Fibroblast of lung (primary cell): ENCODE results near the gene METTL1. TPM values are rescaled to one million over a fixed set of nuclear protein-coding genes. Genes with fewer than 3 reads are reported as not detected.
A peak's percentile ranks its signal among the peaks of the same experiment; 100 is the strongest.

ENCODE experiments used
- DNase-seq, 2 donors: peaks; one replicate each; pipeline versions ENCODE4 v3.0.0 to v3.0.0-alpha.2; 2010; ENCODE audit warnings: low read depth in 2 of 2
- H2AFZ ChIP-seq: 2 replicates; pipeline ENCODE4 v1.5.1; 2012; ENCODE audit warnings: low read length, control low read depth, inconsistent platforms
- H3K27ac ChIP-seq: 2 replicates; pipeline ENCODE4 v1.5.1; 2011; ENCODE audit warnings: low read length, control low read depth; ENCODE audit not compliant: insufficient read depth
- H3K27me3 ChIP-seq: 2 replicates; pipeline ENCODE4 v1.5.1; 2011; ENCODE audit warnings: mild to moderate bottlenecking, low read length; ENCODE audit not compliant: control insufficient read depth, insufficient read depth
- H3K36me3 ChIP-seq: 2 replicates; pipeline ENCODE4 v1.5.1; 2011; ENCODE audit warnings: low read length; ENCODE audit not compliant: control insufficient read depth, insufficient read depth
- H3K4me1 ChIP-seq: 2 replicates; pipeline ENCODE4 v1.5.1; 2011; ENCODE audit warnings: low read length; ENCODE audit not compliant: control insufficient read depth, insufficient read depth; ENCODE audit errors: extremely low read depth
- H3K4me2 ChIP-seq: 2 replicates; pipeline ENCODE4 v1.5.1; 2011; ENCODE audit warnings: low read length, control low read depth; ENCODE audit not compliant: insufficient read depth; ENCODE audit errors: extremely low read depth
- H3K4me3 ChIP-seq, 4 experiments: fragments of 200-600 bp in 1 of 4; sonication (generic) in 1 of 4; replicated peaks in 1 of 4; 2 replicates each; pipeline ENCODE4 v1.5.1; 2011 to 2016; ENCODE audit warnings: low read length in 4 of 4, low read depth in 3 of 4, mild to moderate bottlenecking in 3 of 4, control low read depth in 2 of 4, inconsistent platforms in 1 of 4, mixed read lengths in 1 of 4; ENCODE audit not compliant: insufficient read depth in 1 of 4; ENCODE audit errors: control extremely low read depth in 1 of 4
- H3K79me2 ChIP-seq: 2 replicates; pipeline ENCODE4 v1.5.1; 2012; ENCODE audit warnings: mild to moderate bottlenecking, low read length, inconsistent platforms; ENCODE audit not compliant: control insufficient read depth, insufficient read depth
- H3K9ac ChIP-seq: 2 replicates; pipeline ENCODE4 v1.5.1; 2011; ENCODE audit warnings: mild to moderate bottlenecking, low read length, control low read depth; ENCODE audit not compliant: insufficient read depth
- H3K9me3 ChIP-seq: 2 replicates; pipeline ENCODE4 v1.5.1; 2012; ENCODE audit warnings: low read depth, low read length; ENCODE audit not compliant: control insufficient read depth, insufficient read depth
- H4K20me1 ChIP-seq: 2 replicates; pipeline ENCODE4 v1.5.1; 2011; ENCODE audit warnings: low read length; ENCODE audit not compliant: control insufficient read depth, insufficient read depth; ENCODE audit errors: extremely low read depth
- CTCF ChIP-seq, 2 donors: IDR thresholded peaks in 1 of 2; conservative IDR thresholded peaks in 1 of 2; 1 replicate in 1 of 2; 2 replicates in 1 of 2; pipeline ENCODE4 v1.5.1; 2011 to 2012; ENCODE audit warnings: low read length in 2 of 2, control low read depth in 1 of 2, inconsistent platforms in 1 of 2, low read depth in 1 of 2, mild to moderate bottlenecking in 1 of 2
- EZH2 ChIP-seq: IDR thresholded peaks from 2 replicates; pipeline ENCODE4 v1.5.1; 2012; ENCODE audit warnings: low read length, control low read depth, mild to moderate bottlenecking; ENCODE audit errors: missing control alignments
- polyA plus RNA-seq, 2 donors: library from polyadenylated mRNA; depleted of rRNA in 1 of 2; stranded (reverse) in 1 of 2; unstranded in 1 of 2; fragments of >200 nt; gene quantifications; 2 replicates each; pipeline ENCODE4 v1.2.1, GENCODE V29; 2011 to 2012; ENCODE audit warnings: missing spikeins in 1 of 2
- total RNA-seq: library from RNA; depleted of rRNA; stranded (reverse); fragments of >200 nt; gene quantifications from 2 replicates; pipeline ENCODE4 v1.2.1, GENCODE V29; 2014

Gene METTL1
- total and polyA plus RNA-seq, 2 donors (not counting 1 experiment from before 2014, with no cell fraction given): 3.5 to 16.9 TPM

- no peaks in the 10 kb centered on the region for H3K9me3 ChIP-seq
- TF ChIP-seq EZH2 (no peak), CTCF (conservative IDR thresholded peaks at IDR 0.05 in 1 of 2, IDR thresholded peaks at IDR 0.05 in 1 of 2; ENCODE audit: low read depth in 1 of 2, low read length in 2 of 2) (peak; percentile 19 to 45)
- H3K36me3 ChIP-seq: no peaks in the 10 kb centered on the region
- H3K27ac ChIP-seq: no peak overlapping the region
- peak overlapping the region in 1 of 4 experiments; percentile 28 for H3K4me3 ChIP-seq
- H3K9ac ChIP-seq: no peak overlapping the region
- H3K27me3 ChIP-seq: peaks cover 76% of the 10 kb centered on the region
- H3K4me2 ChIP-seq: peak overlapping the region; percentile 52
- no peaks in the 10 kb centered on the region for H3K79me2 ChIP-seq
- no peaks in the 10 kb centered on the region for H4K20me1 ChIP-seq
- no peak overlapping the region for H2AFZ ChIP-seq
- DNase-seq: peak in 1 of 2 donors; percentile 15
- peaks cover 3% of the 10 kb centered on the region for H3K4me1 ChIP-seq
Measured at GRCh38 chr12:57735952-57736740, 35.8 kb downstream of the METTL1 start.

GRCh38 chr12:57735198-57735855 is 36.6 kb downstream of the METTL1 start:
- Histone ChIP-seq H3K79me2 (no peaks in the 10 kb centered on the region), H3K4me1 (peaks cover 3% of the 10 kb centered on the region), H3K9ac (no peak overlapping the region), H3K4me3 (no peak overlapping the region), H3K27ac (no peak overlapping the region), H3K9me3 (no peaks in the 10 kb centered on the region), H3K4me2 (no peak overlapping the region), H3K27me3 (peaks cover 68% of the 10 kb centered on the region), H2AFZ (no peak overlapping the region), H4K20me1 (no peaks in the 10 kb centered on the region), H3K36me3 (no peaks in the 10 kb centered on the region)
- no peak for TF ChIP-seq EZH2
- TF ChIP-seq CTCF (conservative IDR thresholded peaks at IDR 0.05 in 1 of 2, IDR thresholded peaks at IDR 0.05 in 1 of 2; ENCODE audit: low read depth in 1 of 2, low read length in 2 of 2): no peak
- no peak for DNase-seq

- no peak overlapping the region for H3K4me3 ChIP-seq
- no peak for DNase-seq
- H3K9ac ChIP-seq: no peak overlapping the region
- no peak overlapping the region for H2AFZ ChIP-seq
- TF ChIP-seq CTCF (conservative IDR thresholded peaks at IDR 0.05 in 1 of 2, IDR thresholded peaks at IDR 0.05 in 1 of 2; ENCODE audit: low read depth in 1 of 2, low read length in 2 of 2): no peak
- peak; percentile 37 for TF ChIP-seq EZH2
- H4K20me1 ChIP-seq: no peaks in the 10 kb centered on the region
- H3K4me2 ChIP-seq: no peak overlapping the region
- H3K27me3 ChIP-seq: peaks cover 61% of the 10 kb centered on the region
- H3K27ac ChIP-seq: no peak overlapping the region
- peaks cover 3% of the 10 kb centered on the region for H3K4me1 ChIP-seq
- no peaks in the 10 kb centered on the region for H3K9me3 ChIP-seq
- no peaks in the 10 kb centered on the region for H3K79me2 ChIP-seq
- no peaks in the 10 kb centered on the region for H3K36me3 ChIP-seq
Measured at GRCh38 chr12:57734591-57734990, 37.3 kb downstream of the METTL1 start.
